ENCODE data around the gene PNPO.

Gene PNPO

GRCh38 chr17:47941246-47942095, at the start of gene PNPO:
PNPO (plus strand) TSS chr17:47941571; CDS start chr17:47941676, 105 bp downstream.
- peak; percentile 98 for DNase-seq

- DNase-seq: no peak
Observed at GRCh38 chr17:47894498-47895346, 46.6 kb upstream of the PNPO start.

- DNase-seq: no peak
Observed at GRCh38 chr17:47895347-47895855, 46.0 kb upstream of the PNPO start.

- peak; percentile 98 for DNase-seq
Observed at GRCh38 chr17:47895856-47896671, 45.3 kb upstream of the PNPO start, which contains the start of gene SP2. SP2 (plus strand) TSS chr17:47896236; CDS start chr17:47896287, 51 bp downstream.

- no peak for DNase-seq
Observed at GRCh38 chr17:47896672-47897490, 44.5 kb upstream of the PNPO start.

- DNase-seq: no peak
Observed at GRCh38 chr17:47897561-47897960, 43.8 kb upstream of the PNPO start.

GRCh38 chr17:47898241-47898640, 43.1 kb upstream of the PNPO start:
- DNase-seq: no peak

- no peak for DNase-seq
Observed at GRCh38 chr17:47899643-47900042, 41.7 kb upstream of the PNPO start.

- DNase-seq: no peak
Observed at GRCh38 chr17:47901423-47901822, 39.9 kb upstream of the PNPO start.

GRCh38 chr17:47902039-47902744, 39.2 kb upstream of the PNPO start:
- DNase-seq: no peak

GRCh38 chr17:47905221-47905733, 36.1 kb upstream of the PNPO start:
- DNase-seq: no peak

- DNase-seq: no peak
Observed at GRCh38 chr17:47906443-47906842, 34.9 kb upstream of the PNPO start.

GRCh38 chr17:47907932-47908562, 33.3 kb upstream of the PNPO start:
- no peak for DNase-seq

- DNase-seq: no peak
Observed at GRCh38 chr17:47913050-47913449, 28.3 kb upstream of the PNPO start.

GRCh38 chr17:47914306-47914948, 26.9 kb upstream of the PNPO start:
- no peak for DNase-seq

GRCh38 chr17:47915776-47916398, 25.5 kb upstream of the PNPO start:
- no peak for DNase-seq

- DNase-seq: no peak
Observed at GRCh38 chr17:47916489-47917208, 24.7 kb upstream of the PNPO start.

GRCh38 chr17:47917581-47917980, 23.8 kb upstream of the PNPO start:
- no peak for DNase-seq

GRCh38 chr17:47918006-47918405, 23.4 kb upstream of the PNPO start:
- no peak for DNase-seq
